PC-9 (cell line): ENCODE results near the gene ERBB4. TPM values are rescaled to one million over a fixed set of nuclear protein-coding genes. Genes with fewer than 3 reads are reported as not detected.

Source experiments
- BruUV-seq: library from RNA; stranded (reverse); fragments of 400-500 nt; replicated peaks from 2 replicates; lab custom pipeline; 2021; lab: Mats Ljungman, UMichigan
- CTCF ChIA-PET: fragments of 300-600 bp; sonication (Branson Sonifier 250); formaldehyde crosslinking; loops from one replicate; lab custom pipeline; 2022; ENCODE audit warnings: antibody characterized with exemption; lab: Charles Lee
- POLR2A ChIA-PET: fragments of 300-600 bp; sonication (Branson Sonifier 250); formaldehyde crosslinking; loops from one replicate; lab custom pipeline; 2022; ENCODE audit warnings: antibody characterized with exemption; ENCODE audit not compliant: unreplicated experiment; lab: Charles Lee
- DNase-seq, 2 experiments: peaks; one replicate each; pipeline versions ENCODE4 v3.0.0 to v3.0.0-alpha.2; 2015 to 2022; ENCODE audit warnings: mixed read lengths in 1 of 2
- H2AFZ ChIP-seq: fragments of 200-600 bp; sonication (generic); 2 replicates; pipeline ENCODE4 v1.8.1; 2017; ENCODE audit warnings: antibody characterized with exemption
- H3F3A ChIP-seq: fragments of 200-600 bp; sonication (generic); 2 replicates; pipeline ENCODE4 v1.8.1; 2017; ENCODE audit warnings: antibody characterized with exemption, mild to moderate bottlenecking, low read depth; ENCODE audit not compliant: insufficient read depth
- H3K27ac ChIP-seq: fragments of 200-600 bp; sonication (generic); 2 replicates; pipeline ENCODE4 v1.6.1; 2016; ENCODE audit warnings: mixed run types
- H3K27me3 ChIP-seq: fragments of 200-600 bp; sonication (generic); 2 replicates; pipeline ENCODE4 v1.6.1; 2016; ENCODE audit warnings: low read depth, mixed run types; ENCODE audit not compliant: insufficient read depth
- H3K36me3 ChIP-seq: fragments of 200-600 bp; sonication (generic); 2 replicates; pipeline ENCODE4 v1.6.1; 2016; ENCODE audit warnings: low read depth, mixed run types
- H3K4me1 ChIP-seq: fragments of 200-600 bp; sonication (generic); replicated peaks from 2 replicates; pipeline ENCODE4 v1.6.1; 2016; ENCODE audit warnings: mixed run types; ENCODE audit not compliant: insufficient read depth
- H3K4me2 ChIP-seq: fragments of 200-600 bp; sonication (generic); 2 replicates; pipeline ENCODE4 v1.6.1; 2017; ENCODE audit warnings: mixed run types
- H3K4me3 ChIP-seq: fragments of 200-600 bp; sonication (generic); 2 replicates; pipeline ENCODE4 v1.6.1; 2016; ENCODE audit warnings: mixed run types
- H3K79me2 ChIP-seq: fragments of 200-600 bp; sonication (generic); 2 replicates; pipeline ENCODE4 v1.6.1; 2017; ENCODE audit warnings: low read depth, mixed run types
- H3K9me2 ChIP-seq: fragments of 200-600 bp; sonication (generic); 2 replicates; pipeline ENCODE4 v1.8.1; 2017; ENCODE audit warnings: mild to moderate bottlenecking; ENCODE audit not compliant: insufficient read depth
- H3K9me3 ChIP-seq: fragments of 200-600 bp; sonication (generic); 2 replicates; pipeline ENCODE4 v1.8.1; 2016; ENCODE audit warnings: low read depth; ENCODE audit not compliant: insufficient read depth
- H4K20me1 ChIP-seq: fragments of 200-600 bp; sonication (generic); 2 replicates; pipeline ENCODE4 v1.8.1; 2017; ENCODE audit not compliant: insufficient read depth
- CTCF ChIP-seq: fragments of 200-600 bp; sonication (generic); conservative IDR thresholded peaks from 2 replicates; pipeline ENCODE4 v1.6.1; 2017; ENCODE audit warnings: mixed run types, antibody characterized with exemption, mild to moderate bottlenecking, moderate library complexity
- EZH2 ChIP-seq: fragments of 200-600 bp; sonication (generic); IDR thresholded peaks from 2 replicates; pipeline ENCODE4 v1.8.0; 2017; ENCODE audit warnings: antibody characterized with exemption, low read depth
- intact Hi-C: fragments of 100-400 bp; cut with micrococcal nuclease; formaldehyde crosslinking; loops from one replicate; pipeline ENCODE4 v1.10.0; 2022; ENCODE audit not compliant: unreplicated experiment
- total RNA-seq: library from RNA; stranded (reverse); gene quantifications from 2 replicates; pipeline ENCODE4 v1.2.3, GENCODE V29; 2021

The ERBB4 gene
- total RNA-seq, 1 experiment from 2014 or later, result not detected

GRCh38 chr2:212299333-212299732 is 239.3 kb downstream of the ERBB4 start:
- ChIA-PET CTCF (no interaction called here), POLR2A (no interaction called here)
- Histone ChIP-seq H4K20me1 (no peaks in the 10 kb centered on the region), H3F3A (no peaks in the 10 kb centered on the region), H3K4me3 (no peak overlapping the region), H3K4me1 (no peaks in the 10 kb centered on the region), H3K27me3 (no peaks in the 10 kb centered on the region), H3K36me3 (no peaks in the 10 kb centered on the region), H3K9me3 (no peaks in the 10 kb centered on the region), H3K4me2 (no peak overlapping the region), H3K9me2 (no peaks in the 10 kb centered on the region), H3K79me2 (no peaks in the 10 kb centered on the region), H2AFZ (no peak overlapping the region), H3K27ac (no peak overlapping the region)
- DNase-seq, result no peak
- intact Hi-C loops, result no loop called here
- TF ChIP-seq EZH2 (no peak), CTCF (no peak)
- no TSS peak for BruUV-seq

GRCh38 chr2:212295571-212295970 is 243.0 kb downstream of the ERBB4 start:
- no peaks in the 10 kb centered on the region for H3F3A ChIP-seq
- H3K27ac ChIP-seq, result no peak overlapping the region
- no peak overlapping the region for H3K4me3 ChIP-seq
- DNase-seq, result no peak
- H3K4me2 ChIP-seq, result no peak overlapping the region
- H3K4me1 ChIP-seq, result no peaks in the 10 kb centered on the region
- H2AFZ ChIP-seq, result no peak overlapping the region
- intact Hi-C loops, result no loop called here
- no peaks in the 10 kb centered on the region for H3K36me3 ChIP-seq
- ChIA-PET POLR2A (no interaction called here), CTCF (interaction anchor here (0.6 kb wide), 1 partner anchor 38 kb away, joined by 4 read pairs; no protein-coding TSS in a partner anchor)
- H4K20me1 ChIP-seq, result no peaks in the 10 kb centered on the region
- no peaks in the 10 kb centered on the region for H3K79me2 ChIP-seq
- no TSS peak for BruUV-seq
- no peak for TF ChIP-seq CTCF
- no peaks in the 10 kb centered on the region for H3K9me3 ChIP-seq
- no peaks in the 10 kb centered on the region for H3K9me2 ChIP-seq
- no peaks in the 10 kb centered on the region for H3K27me3 ChIP-seq

- no TSS peak for BruUV-seq
- Histone ChIP-seq H3K27ac (no peak overlapping the region), H3F3A (no peaks in the 10 kb centered on the region), H2AFZ (no peak overlapping the region), H3K27me3 (no peaks in the 10 kb centered on the region), H3K79me2 (no peaks in the 10 kb centered on the region), H3K4me3 (no peak overlapping the region), H3K9me3 (no peaks in the 10 kb centered on the region), H4K20me1 (no peaks in the 10 kb centered on the region), H3K4me1 (no peaks in the 10 kb centered on the region), H3K36me3 (no peaks in the 10 kb centered on the region), H3K4me2 (no peak overlapping the region), H3K9me2 (no peaks in the 10 kb centered on the region)
- intact Hi-C loops, result no loop called here
- no peak for TF ChIP-seq CTCF
- TF ChIP-seq EZH2, result no peak
- POLR2A ChIA-PET, result no interaction called here
- DNase-seq, result no peak
- CTCF ChIA-PET, result no interaction called here
These were observed 243.8 kb downstream of the ERBB4 start for GRCh38 chr2:212294816-212295215.
